C4-2B (cell line): Measurements from ENCODE around the gene KLHDC8A.
"Not testable (repeated sequence)": the region's sequence is repeated elsewhere in the genome, so short reads cannot be mapped to it uniquely, and the experiment has no call there.

Experiments used
- H3K27ac ChIP-seq: fragments of 450-650 bp; 2 replicates; pipeline ENCODE4 v1.5.1; 2017
- ZFX ChIP-seq: fragments of 450-650 bp; IDR thresholded peaks from 2 replicates; pipeline ENCODE4 v1.6.1; 2017
- TF ChIP-seq, protein P1 (sequence below): fragments of 450-650 bp; conservative IDR thresholded peaks from 2 replicates; pipeline ENCODE4 v1.5.1; 2017; ENCODE audit warnings: mild to moderate bottlenecking

Gene KLHDC8A, protein sequence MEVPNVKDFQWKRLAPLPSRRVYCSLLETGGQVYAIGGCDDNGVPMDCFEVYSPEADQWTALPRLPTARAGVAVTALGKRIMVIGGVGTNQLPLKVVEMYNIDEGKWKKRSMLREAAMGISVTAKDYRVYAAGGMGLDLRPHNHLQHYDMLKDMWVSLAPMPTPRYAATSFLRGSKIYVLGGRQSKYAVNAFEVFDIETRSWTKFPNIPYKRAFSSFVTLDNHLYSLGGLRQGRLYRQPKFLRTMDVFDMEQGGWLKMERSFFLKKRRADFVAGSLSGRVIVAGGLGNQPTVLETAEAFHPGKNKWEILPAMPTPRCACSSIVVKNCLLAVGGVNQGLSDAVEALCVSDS

DNA sequence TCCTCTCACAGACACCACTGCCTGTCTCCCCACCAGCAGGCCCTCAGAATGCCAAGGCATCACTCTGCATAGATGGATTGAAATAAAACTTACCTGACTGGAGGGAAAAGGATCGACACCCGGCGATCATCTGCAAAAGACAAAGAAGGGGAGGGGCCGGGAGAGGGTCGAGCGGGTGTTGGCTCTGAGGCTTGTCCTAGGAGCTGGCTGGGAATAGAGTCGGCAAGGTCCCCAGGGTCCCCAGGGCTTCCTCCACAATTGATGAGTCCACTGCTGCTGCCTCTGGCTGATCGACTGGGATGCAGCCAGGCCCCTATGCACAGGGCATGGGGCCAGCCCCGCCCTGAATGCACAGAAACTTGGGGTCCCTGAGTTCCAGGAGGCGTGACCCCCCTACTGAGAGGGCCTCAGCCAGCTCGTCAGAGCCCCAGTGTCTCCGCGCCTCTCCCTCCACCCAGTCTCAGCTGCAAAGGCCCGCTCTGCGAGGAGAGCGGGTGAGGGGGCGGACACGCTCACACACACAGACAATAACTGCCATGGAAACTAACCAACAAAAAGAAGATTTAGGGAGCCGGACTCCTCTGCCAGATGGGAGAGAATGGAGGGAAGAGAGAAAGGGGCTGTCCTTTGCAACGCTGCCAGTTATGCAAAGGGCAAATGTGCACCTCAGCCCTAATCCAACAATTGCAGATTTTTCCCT lies at the start of gene KLHDC8A:
KLHDC8A (minus strand) TSS at position 483 of the 700 bp plus-strand sequence. CDS start 13,318 bp downstream, outside the sequence.
- no peak within 1 kb of the TSS for H3K27ac ChIP-seq
- no peak for TF ChIP-seq ZFX
- TF ChIP-seq, protein P1, sequence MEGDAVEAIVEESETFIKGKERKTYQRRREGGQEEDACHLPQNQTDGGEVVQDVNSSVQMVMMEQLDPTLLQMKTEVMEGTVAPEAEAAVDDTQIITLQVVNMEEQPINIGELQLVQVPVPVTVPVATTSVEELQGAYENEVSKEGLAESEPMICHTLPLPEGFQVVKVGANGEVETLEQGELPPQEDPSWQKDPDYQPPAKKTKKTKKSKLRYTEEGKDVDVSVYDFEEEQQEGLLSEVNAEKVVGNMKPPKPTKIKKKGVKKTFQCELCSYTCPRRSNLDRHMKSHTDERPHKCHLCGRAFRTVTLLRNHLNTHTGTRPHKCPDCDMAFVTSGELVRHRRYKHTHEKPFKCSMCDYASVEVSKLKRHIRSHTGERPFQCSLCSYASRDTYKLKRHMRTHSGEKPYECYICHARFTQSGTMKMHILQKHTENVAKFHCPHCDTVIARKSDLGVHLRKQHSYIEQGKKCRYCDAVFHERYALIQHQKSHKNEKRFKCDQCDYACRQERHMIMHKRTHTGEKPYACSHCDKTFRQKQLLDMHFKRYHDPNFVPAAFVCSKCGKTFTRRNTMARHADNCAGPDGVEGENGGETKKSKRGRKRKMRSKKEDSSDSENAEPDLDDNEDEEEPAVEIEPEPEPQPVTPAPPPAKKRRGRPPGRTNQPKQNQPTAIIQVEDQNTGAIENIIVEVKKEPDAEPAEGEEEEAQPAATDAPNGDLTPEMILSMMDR = no peak

DNA sequence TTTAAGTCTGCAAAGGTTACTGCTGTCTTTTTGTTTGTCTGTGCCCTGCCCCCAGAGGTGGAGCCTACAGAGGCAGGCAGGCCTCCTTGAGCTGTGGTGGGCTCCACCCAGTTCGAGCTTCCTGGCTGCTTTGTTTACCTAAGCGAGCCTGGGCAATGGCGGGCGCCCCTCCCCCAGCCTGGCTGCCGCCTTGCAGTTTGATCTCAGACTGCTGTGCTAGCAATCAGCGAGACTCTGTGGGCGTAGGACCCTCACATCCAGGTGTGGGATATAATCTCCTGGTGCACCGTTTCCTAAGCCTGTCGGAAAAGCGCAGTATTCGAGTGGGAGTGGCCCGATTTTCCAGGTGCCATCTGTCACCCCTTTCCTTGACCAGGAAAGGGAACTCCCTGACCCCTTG lies 49.5 kb upstream of the KLHDC8A start:
- not testable (repeated sequence) for H3K27ac ChIP-seq

DNA sequence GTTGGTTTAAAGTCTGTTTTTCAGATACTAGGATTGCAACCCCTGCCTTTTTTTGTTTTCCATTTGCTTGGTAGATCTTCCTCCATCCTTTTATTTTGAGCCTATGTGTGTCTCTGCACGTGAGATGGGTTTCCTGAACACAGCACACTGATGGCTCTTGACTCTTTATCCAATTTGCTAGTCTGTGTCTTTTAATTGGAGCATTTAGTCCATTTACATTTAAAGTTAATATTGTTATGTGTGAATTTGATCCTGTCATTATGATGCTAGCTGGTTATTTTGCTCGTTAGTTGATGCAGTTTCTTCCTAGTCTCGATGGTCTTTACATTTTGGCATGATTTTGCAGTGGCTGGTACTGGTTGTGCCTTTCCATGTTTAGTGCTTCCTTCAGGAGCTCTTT lies 47.8 kb upstream of the KLHDC8A start:
- H3K27ac ChIP-seq = not testable (repeated sequence)

DNA sequence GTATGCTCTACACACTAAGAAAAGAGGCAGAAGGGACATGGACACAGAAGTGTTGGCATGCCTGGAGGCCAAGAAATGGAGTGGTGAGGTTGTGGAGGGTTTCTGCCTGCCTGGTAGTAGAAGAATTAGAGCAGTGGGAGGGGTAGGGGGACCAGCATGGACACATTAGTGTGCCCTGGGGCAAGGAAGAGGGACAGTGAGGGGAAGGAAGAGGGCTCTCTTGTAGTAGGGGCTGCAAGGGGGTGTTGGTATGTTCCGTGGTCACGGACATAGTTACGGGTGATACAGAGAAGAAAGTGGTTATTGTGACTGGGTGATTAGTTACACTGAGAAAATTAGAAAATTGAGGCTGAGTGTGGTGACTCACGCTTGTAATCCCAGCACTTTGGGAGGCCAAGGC lies 41.9 kb upstream of the KLHDC8A start:
- H3K27ac ChIP-seq = no peak overlapping the region
- TF ChIP-seq, protein P1 = no peak
- no peak for TF ChIP-seq ZFX

DNA sequence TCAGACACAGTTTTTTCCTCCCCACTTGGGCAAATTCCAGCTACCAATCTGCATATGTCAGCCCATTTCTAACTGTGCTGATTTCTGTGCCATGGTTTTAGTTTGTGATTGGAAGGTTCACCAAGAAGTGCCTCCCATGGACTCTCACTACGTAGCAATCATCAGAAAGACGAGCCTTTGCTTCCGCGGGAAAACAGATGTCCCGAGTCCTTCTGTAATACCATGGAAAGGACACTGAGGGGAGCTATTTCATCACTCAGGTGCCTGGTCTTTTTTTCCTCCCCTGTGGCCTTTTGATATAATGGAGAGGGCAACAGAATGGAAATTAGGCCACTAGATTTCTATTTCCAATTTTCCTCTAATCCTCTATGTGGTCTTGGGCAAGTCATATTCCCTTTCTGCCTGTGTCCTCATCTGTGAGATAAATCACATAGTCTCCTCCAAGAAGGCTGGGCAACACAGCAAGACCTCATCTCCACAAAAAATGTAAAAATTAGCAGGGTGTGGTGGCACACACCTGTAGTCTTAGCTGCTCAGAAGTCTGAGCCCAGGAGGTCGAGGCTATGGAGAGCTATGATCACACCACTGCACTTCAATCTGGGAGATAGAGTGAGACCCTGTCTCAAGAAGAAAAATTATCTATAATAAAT lies 40.4 kb upstream of the KLHDC8A start:
- H3K27ac ChIP-seq = no peak overlapping the region
- TF ChIP-seq, protein P1 = peak; percentile 84
- TF ChIP-seq ZFX = no peak

DNA sequence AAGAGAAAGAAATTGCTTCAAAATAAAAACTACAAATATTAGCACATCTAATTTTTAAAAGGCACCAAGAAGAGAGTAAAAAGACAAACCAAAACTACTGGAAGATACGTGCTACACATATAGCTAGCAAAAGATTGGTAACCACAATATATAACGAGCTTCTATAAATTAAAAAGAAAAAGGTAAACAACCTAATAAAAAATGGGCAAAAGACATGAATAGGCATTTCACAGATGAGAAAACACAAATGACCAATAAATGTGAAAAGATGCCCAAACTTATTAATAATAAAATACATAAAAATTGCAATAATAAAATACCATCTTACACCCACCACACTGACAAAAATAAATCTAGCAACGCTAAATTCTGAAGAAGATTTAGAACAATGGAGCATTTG lies 38.9 kb upstream of the KLHDC8A start:
- no peak for TF ChIP-seq ZFX
- TF ChIP-seq, protein P1 = no peak
- H3K27ac ChIP-seq = no peak overlapping the region

DNA sequence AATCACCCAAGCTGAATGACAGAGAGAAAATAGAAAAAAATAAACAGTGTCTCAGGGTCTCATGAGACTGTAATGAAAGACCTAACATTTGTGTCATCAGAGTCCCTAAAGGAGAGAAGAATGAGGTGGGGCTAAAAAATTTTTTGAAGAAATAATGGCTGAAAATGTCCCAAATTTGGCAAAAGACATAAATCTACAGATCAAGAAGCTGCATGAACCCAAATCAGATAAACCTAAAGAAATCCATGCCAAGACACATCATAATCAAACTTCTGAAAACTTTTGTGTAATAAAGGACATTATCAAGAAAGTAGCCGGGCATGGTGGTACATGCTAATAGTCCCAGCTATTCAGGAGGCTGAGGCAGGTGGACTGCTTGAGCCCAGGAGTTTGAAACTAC lies 35.9 kb upstream of the KLHDC8A start:
- no peak for TF ChIP-seq ZFX
- TF ChIP-seq, protein P1 = no peak
- H3K27ac ChIP-seq = no peak overlapping the region

DNA sequence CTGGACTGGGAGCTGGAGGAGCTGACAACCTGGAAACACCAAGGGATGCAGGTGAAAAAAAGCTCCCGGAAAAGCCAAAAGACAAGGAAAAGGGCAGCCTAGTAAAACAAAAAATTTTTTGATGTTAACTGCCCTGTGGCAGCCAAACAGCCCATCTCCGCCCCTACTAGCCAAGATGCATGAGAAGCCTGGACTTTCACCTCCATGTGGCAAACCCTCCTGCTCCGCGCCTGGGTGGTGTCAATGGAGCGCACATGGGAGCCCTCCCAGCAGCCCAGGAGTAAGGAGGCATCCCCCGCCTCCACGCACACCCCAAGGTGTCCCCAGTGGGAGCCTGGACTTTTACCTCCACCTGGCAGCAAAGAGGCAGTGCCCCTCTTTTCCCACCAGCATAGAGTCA lies 34.7 kb upstream of the KLHDC8A start:
- H3K27ac ChIP-seq = no peak overlapping the region
- TF ChIP-seq ZFX = no peak
- TF ChIP-seq, protein P1 = no peak
